ENCODE measurements around the gene ARID4A. TPM values are rescaled to one million over a fixed set of nuclear protein-coding genes. Genes with fewer than 3 reads are reported as not detected.
A peak's percentile ranks its signal among the peaks of the same experiment; 100 is the strongest.
"Not testable (repeated sequence)": the region's sequence is repeated elsewhere in the genome, so short reads cannot be mapped to it uniquely, and the experiment has no call there.

Gene ARID4A
- total RNA-seq: 15.4 TPM
- long read RNA-seq, full-length matches to known transcripts: 1 of 8 reads
- long read RNA-seq, partial matches to known transcripts: 7 of 8 reads
- long read RNA-seq, other reads (novel, unspliced or antisense): 0 of 8 reads

GRCh38 chr14:58298477-58299400 is at the start of gene ARID4A:
Gene ARID4A (plus strand): TSS chr14:58298555. CDS start chr14:58299855, 1,300 bp downstream.
- intact Hi-C loops (cut with DNase I): no loop called here
- peak; percentile 89 for DNase-seq
- ATAC-seq (ENCODE audit: poor library complexity): peak; percentile 47

DNA sequence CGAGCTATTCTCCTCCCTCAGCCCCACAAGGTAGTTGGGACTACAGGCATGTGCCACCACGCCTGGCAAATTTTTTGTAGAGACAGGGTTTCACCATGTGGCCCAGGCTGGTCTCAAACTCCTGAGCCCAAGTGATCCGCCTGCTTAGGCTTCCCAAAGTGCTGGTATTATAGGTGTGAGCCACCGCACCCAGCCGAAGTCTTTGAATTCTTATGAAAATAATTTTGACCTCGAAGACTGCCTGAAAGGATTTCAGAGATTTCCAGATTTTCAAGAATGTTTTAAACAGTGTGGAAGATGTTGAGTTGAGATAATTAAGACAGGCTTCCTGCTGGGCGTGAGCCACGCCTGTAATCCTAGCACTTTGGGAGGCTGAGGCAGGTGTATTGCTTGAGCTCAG is 48.7 kb upstream of the ARID4A start:
- intact Hi-C loops (cut with DNase I): no loop called here
- no peak for DNase-seq

GRCh38 chr14:58258156-58258555 is 40.2 kb upstream of the ARID4A start:
- intact Hi-C loops (cut with DNase I): no loop called here
- ATAC-seq (ENCODE audit: poor library complexity): no peak
- no peak for DNase-seq

More for the DNA sequence above, 48.7 kb upstream of the ARID4A start:
- no peak for ATAC-seq (ENCODE audit: poor library complexity)

GRCh38 chr14:58262005-58262404 is 36.4 kb upstream of the ARID4A start:
- intact Hi-C loops (cut with DNase I); ATAC-seq (ENCODE audit: poor library complexity); DNase-seq: not testable (repeated sequence)

DNA sequence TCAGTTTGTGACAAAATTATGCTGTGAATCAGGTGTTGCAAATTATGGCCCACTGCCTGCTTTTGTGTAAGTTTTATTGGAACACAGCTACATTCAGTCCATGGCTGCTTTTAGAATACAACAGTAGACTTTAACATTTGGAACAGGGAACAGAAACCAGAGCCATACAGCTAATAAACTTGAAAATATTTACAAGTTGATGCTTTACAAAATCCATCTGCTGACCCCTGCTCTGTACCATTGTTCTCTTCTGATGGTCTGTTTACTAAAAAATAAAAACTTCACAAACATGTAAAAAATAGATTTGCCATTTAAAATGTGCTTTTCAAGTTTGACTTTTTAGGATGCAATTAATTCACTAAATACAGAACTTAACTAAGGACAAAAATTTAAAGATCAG is 33.0 kb upstream of the ARID4A start:
- intact Hi-C loops (cut with DNase I): no loop called here
- no peak for DNase-seq
- ATAC-seq (ENCODE audit: poor library complexity): no peak

- intact Hi-C loops (cut with DNase I): no loop called here
- DNase-seq: no peak
- no peak for ATAC-seq (ENCODE audit: poor library complexity)
Measured at GRCh38 chr14:58270628-58271027, 27.7 kb upstream of the ARID4A start.

DNA sequence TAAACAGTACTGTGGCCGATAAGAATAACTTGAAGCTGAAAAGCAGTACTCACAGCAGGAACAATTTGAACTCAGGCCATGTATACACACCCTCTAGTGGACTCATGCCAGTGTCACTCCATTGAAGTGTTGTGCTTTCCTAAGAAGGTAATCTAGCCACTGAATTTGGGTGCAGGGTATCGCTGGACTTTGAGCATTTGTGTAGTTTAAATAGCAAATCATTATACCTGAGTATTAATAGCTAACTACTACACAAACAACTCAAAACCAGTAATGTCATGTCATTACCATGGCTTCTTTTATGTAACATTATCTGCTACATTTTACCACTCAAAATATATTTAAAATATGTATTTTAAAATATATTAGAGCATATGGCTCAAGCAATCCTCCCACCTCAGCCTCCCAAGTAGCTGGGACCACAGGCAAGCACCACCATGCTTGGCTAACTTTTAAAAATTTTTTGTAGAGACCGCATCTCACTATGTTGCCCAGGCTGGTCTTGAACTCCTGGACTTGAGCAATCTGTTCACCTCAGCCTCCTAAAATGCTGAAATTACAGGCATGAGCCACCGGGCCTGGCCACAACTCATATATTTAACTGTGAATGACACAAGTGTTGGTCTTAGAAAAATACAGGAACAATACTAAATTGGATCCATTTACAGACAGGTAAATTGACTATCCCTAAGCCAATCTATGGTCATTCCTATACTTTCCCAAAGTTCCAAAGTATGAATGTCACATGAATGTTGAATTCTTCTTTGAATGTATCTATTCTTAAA is 25.6 kb upstream of the ARID4A start:
- intact Hi-C loops (cut with DNase I): no loop called here
- DNase-seq (no peak), ATAC-seq (ENCODE audit: poor library complexity) (peak; percentile 91)

DNA sequence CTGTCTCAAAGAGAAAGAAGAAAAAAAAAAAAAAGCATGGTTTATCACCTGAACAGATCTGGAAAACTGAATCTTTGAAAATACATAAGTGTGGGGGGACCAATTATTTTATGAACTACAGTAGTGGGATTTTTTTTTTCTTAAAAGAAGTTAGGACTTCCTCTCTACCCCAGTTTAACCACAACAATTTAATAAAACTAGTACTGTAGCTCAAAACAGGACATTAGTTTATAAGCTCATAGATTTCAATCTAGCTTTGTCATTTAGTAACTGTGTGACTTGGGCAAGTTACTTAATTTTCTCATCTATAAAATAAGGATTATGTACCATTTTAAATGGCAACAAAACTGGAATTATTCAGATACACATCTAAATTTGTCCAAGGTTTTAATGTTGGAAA is 23.5 kb upstream of the ARID4A start:
- ATAC-seq (ENCODE audit: poor library complexity) (no peak), DNase-seq (no peak)
- intact Hi-C loops (cut with DNase I): no loop called here

GRCh38 chr14:58275527-58276190 is 22.7 kb upstream of the ARID4A start:
- DNase-seq (no peak), ATAC-seq (ENCODE audit: poor library complexity) (no peak)
- intact Hi-C loops (cut with DNase I): no loop called here

- DNase-seq (no peak), ATAC-seq (ENCODE audit: poor library complexity) (no peak)
- intact Hi-C loops (cut with DNase I): no loop called here
Measured at GRCh38 chr14:58276208-58276607, 22.1 kb upstream of the ARID4A start.

GRCh38 chr14:58278177-58278576 is 20.2 kb upstream of the ARID4A start:
- intact Hi-C loops (cut with DNase I): no loop called here
- DNase-seq: no peak
- ATAC-seq (ENCODE audit: poor library complexity): no peak

DNA sequence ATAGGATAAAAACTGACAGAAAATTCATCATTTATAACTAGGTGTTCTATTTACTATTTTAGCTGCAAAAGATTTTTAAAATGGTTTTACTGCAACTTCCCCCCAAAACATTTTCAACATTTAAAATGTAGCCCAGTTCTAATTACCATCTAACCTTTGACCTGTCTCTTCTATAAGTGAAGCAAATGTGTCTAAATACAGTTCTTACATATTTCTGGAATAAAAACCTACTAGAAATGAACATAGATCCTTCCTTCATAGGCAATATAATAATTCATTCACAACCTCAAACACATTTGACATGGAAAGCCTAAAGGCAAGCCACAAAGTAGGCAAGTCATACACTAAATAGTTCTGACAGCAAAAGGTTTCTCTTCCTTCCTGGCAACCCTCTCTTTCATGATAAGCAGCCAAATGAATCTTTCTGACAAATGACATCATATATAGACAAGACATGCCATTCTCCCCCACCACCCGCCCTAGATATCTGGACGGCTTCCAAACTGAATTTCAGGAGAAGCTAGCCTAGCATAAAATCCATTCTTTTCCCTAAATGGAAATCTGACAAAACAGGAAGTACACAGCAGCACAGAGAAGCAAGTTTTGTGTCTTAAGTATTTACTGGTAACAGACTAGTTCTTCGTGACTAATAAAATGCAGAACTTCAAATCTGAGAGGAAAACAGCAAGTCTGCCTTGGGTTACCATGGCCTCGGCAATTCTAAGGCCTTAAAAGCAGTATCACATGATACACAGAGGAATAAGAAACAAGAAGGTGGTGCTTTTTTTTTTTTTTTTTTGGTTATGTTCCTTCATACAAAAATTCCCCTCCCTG is 17.2 kb upstream of the ARID4A start:
- peak; percentile 75 for ATAC-seq (ENCODE audit: poor library complexity)
- intact Hi-C loops (cut with DNase I): no loop called here
- no peak for DNase-seq

DNA sequence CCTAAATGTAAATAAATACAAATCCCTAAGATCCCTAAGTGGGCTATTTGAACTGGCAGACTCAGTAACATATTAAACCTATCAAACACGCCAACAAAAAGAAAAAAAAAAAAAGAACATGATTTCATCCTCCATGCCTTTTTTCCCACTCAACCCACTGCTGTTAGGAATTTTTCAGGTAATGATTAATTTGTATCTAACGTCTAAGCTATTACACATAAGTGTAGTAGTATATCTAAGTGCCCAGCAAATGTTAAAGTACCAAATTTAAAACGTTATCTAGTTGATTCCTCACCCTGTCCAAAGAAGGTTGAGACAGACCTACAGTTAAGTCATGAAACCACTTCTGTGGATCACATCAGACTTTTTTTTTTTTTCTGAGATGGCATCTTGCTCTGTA is 16.4 kb upstream of the ARID4A start:
- intact Hi-C loops (cut with DNase I): no loop called here
- ATAC-seq (ENCODE audit: poor library complexity) (peak; percentile 13), DNase-seq (no peak)

DNA sequence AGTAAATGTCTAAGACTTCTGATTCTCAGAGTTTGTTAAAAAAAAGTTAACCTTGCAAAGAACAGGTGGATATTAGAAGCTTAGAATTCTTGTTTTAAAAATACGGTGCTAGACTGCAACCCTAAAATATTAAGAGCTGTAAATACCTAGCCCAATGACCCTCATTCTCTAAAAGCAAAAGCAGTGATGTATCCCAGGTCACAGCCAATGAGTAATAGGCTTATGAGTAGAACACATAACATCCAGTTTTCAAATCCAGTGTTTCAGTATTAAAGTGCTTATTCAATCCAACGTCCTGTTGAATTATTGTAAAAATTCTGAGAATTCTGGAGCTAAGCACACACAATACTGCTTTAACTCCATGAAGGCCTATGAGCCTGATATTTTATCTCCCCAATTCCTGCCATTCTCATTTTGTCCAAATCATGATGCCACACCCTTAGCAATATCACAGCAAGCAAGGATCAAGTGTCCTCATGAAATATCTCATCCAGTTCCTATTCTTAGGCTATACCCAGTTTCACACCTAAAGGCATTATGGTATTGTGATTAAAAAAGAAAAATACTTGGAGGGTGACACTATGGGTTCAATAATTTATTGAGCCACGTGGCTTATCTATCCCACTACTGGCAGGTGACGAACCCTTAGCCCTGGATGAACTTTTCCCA is 15.3 kb upstream of the ARID4A start:
- intact Hi-C loops (cut with DNase I): no loop called here
- no peak for ATAC-seq (ENCODE audit: poor library complexity)
- DNase-seq: no peak

DNA sequence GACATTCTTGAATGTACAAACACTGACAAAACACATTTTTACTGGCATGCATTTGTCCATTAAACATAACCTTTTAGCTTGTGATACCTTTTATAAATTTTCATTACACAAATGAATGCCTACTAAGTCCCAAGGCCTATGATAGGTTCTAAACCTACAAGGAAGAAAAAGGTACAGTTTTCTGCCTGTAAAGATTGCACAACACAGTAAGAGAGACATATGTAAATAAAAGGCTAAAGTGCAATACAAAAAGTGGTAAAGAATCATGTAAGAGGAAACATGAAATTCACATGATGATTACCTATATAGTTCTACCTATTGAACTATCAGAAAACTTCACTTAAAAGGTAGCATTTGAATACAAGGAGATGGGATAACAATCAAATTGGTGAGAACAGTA is 14.6 kb upstream of the ARID4A start:
- DNase-seq (no peak), ATAC-seq (ENCODE audit: poor library complexity) (no peak)
- intact Hi-C loops (cut with DNase I): no loop called here

DNA sequence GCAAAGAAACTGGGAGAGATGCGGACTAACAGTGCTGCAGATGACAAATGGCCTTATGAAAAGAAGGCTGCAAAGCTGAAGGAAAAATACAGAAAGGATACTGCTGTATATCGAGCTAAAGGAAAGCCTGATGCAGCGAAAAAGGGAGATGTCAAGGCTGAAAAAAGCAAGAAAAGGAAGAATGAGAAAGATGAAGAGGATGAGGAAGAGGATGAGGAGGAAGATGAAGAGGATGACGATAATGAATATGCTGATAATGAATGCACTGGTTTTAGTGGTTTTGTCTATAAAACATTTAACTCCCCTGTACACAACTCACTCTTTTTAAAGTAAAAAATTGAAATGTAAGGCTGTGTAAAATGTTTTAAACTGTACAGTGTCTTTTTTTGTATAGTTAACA is 13.2 kb upstream of the ARID4A start:
- intact Hi-C loops (cut with DNase I): no loop called here
- ATAC-seq (ENCODE audit: poor library complexity) (no peak), DNase-seq (no peak)

DNA sequence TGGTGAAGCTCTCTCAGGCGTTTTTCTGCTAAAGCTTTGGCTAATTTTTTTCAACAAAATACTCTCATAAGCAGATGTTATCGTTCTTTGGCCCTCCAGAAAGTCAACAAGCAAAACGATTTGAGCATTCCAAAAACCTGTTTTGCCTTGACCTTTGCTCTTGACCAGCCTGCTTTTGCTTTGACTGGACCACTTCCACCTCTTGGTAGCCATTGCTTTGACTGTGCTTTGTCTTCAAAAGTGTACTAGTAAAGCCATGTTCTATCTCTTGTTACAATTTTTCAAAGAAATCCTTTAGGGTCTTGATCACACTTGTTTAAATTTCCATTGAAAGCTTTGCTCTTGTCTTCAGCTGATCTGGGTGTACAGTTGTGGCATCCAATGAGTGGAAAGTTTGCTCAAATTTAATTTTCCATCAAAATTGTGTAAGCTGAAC is 10.7 kb upstream of the ARID4A start:
- no peak for ATAC-seq (ENCODE audit: poor library complexity)
- no peak for DNase-seq
- intact Hi-C loops (cut with DNase I): no loop called here

Data from Right ventricle myocardium superior (tissue), 1 donor.